SU-DHL-6 (cell line): ENCODE results near the gene RBL1.

Source experiments
- CTCF ChIP-seq: fragments of 200-600 bp; sonication (generic); IDR thresholded peaks from one replicate; pipeline ENCODE4 v1.5.1; 2017; ENCODE audit warnings: antibody characterized with exemption, mild to moderate bottlenecking, low read length, moderate library complexity; ENCODE audit not compliant: insufficient read depth, poor library complexity, severe bottlenecking
- EZH2phosphoT487 ChIP-seq: fragments of 200-600 bp; sonication (generic), shearing (Covaris generic); conservative IDR thresholded peaks from 2 replicates; pipeline ENCODE4 v1.6.1; 2018; ENCODE audit warnings: mild to moderate bottlenecking, antibody characterized with exemption, low read length, moderate library complexity, mixed read lengths

- TF ChIP-seq CTCF (no peak), EZH2phosphoT487 (no peak)
Measured at GRCh38 chr20:36951979-36952738, 143.6 kb downstream of the RBL1 start.
